ENCODE data around the gene ALOX15B.

Gene ALOX15B

GRCh38 chr17:8038954-8039610, at the start of gene ALOX15B:
ALOX15B (plus strand) TSS chr17:8039059; CDS start chr17:8039156, 97 bp downstream.
- no peak for DNase-seq
- TF ChIP-seq POLR2A (IDR thresholded peaks at IDR 0.05; ENCODE audit: low read length) (no peak), GATA1 (IDR thresholded peaks at IDR 0.05; ENCODE audit: low read depth, low read length) (no peak)

DNA sequence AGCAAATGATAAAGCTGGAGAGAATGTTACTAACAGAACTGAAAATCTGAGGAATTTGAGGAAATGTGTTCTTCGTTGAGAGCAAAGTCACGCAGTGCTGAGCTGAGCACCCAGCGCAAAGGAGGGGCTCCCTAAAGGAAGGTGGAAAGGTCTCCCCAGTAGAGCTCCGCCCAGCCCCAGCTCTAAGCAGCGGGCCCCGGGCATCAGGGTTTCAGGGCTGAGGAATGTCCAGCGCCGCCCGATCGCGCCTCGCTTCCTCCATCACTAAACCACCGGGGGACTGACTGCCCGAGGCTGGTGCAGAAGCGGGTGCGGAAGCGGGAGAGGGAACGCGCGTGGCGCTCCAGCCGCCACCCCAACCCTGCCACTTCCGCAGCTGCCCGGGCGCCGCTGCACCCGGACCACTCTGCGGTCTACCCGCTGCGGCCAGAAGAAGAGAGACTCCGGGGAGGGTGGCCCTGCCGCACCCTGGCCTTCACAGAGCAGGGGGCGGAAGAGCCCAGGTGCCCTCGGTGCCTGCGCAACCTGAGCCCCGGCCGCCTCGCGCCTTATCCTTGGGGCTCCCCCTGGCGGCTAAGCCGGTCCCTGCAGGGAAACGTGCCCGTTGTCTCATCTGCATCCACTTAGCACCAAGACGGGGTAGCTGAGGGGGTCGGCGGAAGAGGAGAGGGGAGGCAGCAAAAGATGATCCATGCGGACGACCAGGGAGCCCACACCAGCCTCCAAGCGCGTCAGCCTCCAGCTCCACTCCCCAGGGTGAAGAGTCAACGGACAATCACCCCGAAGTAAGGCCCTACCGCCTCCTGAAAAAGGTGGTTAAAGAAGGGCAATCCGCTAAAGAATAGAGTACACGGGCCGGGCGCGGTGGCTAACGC, 48.8 kb upstream of the ALOX15B start:
- DNase-seq: peak; percentile 69 to 86
- no peak for TF ChIP-seq GATA1 (IDR thresholded peaks at IDR 0.05; ENCODE audit: low read depth, low read length)
- TF ChIP-seq POLR2A (IDR thresholded peaks at IDR 0.05; ENCODE audit: low read length): no peak

DNA sequence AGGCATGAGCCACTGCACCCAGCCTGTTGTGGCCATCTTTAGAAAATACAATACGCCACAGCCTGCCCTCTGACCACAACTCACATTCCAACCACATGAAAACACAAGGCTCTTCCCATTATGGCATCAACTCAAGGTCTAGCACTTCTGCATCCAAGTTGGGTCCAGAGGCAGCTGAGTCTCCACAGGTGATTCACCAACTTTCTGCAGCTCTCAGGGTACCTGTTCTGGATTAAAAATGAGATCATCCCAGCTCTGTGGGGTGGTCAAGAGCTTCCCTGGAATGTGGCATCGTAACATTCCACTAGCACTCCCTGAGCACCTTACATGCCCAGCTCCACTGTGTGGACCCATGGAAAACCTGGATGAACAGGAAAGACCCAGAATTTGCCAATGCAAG, 46.3 kb upstream of the ALOX15B start:
- TF ChIP-seq GATA1 (IDR thresholded peaks at IDR 0.05; ENCODE audit: low read depth, low read length) (no peak), POLR2A (IDR thresholded peaks at IDR 0.05; ENCODE audit: low read length) (no peak)
- no peak for DNase-seq

GRCh38 chr17:7992924-7993323, 45.9 kb upstream of the ALOX15B start:
- no peak for DNase-seq
- TF ChIP-seq POLR2A (IDR thresholded peaks at IDR 0.05; ENCODE audit: low read length) (no peak), GATA1 (IDR thresholded peaks at IDR 0.05; ENCODE audit: low read depth, low read length) (no peak)

GRCh38 chr17:7993972-7994589, 44.8 kb upstream of the ALOX15B start:
- TF ChIP-seq GATA1 (IDR thresholded peaks at IDR 0.05; ENCODE audit: low read depth, low read length): no peak
- no peak for TF ChIP-seq POLR2A (IDR thresholded peaks at IDR 0.05; ENCODE audit: low read length)
- DNase-seq: no peak

DNA sequence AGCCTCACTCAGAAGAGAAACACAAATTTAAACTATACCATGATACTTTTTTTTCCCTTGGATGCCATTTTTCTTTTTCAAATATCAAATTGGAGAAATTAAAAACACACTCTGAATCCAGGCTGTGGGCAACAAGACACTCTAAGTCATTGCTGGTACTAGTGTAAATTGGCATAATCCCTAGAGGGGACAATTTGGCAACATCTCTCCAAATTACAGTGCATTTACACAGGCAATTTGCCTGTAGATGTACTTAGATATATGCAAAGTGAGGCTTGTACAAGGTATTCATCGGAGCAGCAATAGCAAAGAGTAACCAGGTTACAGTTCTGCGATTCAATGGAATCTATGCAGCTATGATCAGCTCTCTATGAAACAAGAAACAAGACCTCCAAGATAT, 43.1 kb upstream of the ALOX15B start:
- DNase-seq: no peak
- no peak for TF ChIP-seq GATA1 (IDR thresholded peaks at IDR 0.05; ENCODE audit: low read depth, low read length)
- no peak for TF ChIP-seq POLR2A (IDR thresholded peaks at IDR 0.05; ENCODE audit: low read length)

- TF ChIP-seq GATA1 (IDR thresholded peaks at IDR 0.05; ENCODE audit: low read depth, low read length) (no peak), POLR2A (IDR thresholded peaks at IDR 0.05; ENCODE audit: low read length) (no peak)
- DNase-seq: peak; percentile 33 to 44
These were observed 41.7 kb upstream of the ALOX15B start for GRCh38 chr17:7997186-7997585.

DNA sequence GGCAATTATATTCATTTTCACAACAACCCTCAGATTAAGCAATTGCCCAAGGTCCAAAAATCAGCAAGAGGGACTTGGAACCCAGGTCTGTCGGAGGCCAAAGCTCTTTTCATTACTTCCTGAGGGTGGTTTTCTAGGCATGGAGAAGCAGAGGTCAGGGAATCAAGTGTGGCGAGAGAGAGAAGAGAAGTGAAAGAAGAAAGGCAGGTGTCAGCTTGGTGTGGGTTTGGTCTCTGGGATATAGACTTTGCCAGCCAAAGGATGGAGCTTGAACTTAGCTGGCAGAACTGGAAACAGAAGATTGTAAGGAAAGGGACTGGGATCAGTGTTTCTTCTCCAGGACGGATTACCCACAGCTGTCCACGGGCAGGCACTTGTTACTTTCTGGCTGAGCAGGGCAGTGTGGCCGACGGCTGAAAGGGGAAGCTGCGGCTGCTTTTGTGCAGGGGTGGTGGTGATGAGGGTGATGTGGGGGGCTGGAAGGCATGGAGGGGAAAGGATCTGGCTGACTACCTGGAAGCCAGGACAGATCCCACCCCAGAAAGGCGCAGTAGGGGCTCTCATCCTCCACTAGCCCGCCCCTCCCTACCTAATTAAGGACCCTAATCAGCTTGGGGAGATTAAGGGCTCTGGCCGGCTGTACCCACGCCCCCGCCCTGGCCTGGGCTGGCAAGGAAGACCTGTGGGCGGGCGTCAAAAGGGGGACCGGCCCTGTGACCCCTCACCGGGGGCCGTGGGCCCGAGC, 36.7 kb upstream of the ALOX15B start, which contains the start of gene GUCY2D:
GUCY2D (plus strand) TSS at position 640 of the 745 bp plus-strand sequence. CDS start 433 bp downstream, outside the sequence.
- no peak for DNase-seq
- TF ChIP-seq GATA1 (IDR thresholded peaks at IDR 0.05; ENCODE audit: low read depth, low read length) (no peak), POLR2A (IDR thresholded peaks at IDR 0.05; ENCODE audit: low read length) (no peak)

- no peak for DNase-seq
- TF ChIP-seq POLR2A (IDR thresholded peaks at IDR 0.05; ENCODE audit: low read length): no peak
- TF ChIP-seq GATA1 (IDR thresholded peaks at IDR 0.05; ENCODE audit: low read depth, low read length): no peak
These were observed 35.9 kb upstream of the ALOX15B start for GRCh38 chr17:8002721-8003593.

- DNase-seq: no peak
- TF ChIP-seq GATA1 (IDR thresholded peaks at IDR 0.05; ENCODE audit: low read depth, low read length): no peak
- no peak for TF ChIP-seq POLR2A (IDR thresholded peaks at IDR 0.05; ENCODE audit: low read length)
These were observed 35.2 kb upstream of the ALOX15B start for GRCh38 chr17:8003594-8004181.

DNA sequence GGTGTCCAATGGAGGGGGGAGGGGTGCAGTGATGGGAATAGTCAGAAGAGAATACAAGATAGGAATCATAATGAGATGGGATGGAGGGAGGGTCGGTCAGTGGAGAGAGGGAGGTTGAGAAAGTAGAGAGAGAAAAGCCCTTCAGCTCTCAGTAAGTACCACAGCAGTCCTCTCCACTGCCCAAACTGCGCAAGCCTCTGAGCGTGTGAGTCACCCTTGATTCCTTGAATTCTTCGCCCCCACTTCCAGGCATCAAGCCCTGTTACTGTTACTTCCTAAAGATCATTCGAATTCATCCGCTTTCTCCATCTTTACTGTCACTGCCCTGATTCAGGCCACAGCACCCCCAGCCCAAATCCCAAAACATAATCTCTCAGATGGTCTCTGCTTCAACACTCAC, 34.0 kb upstream of the ALOX15B start:
- no peak for DNase-seq
- no peak for TF ChIP-seq GATA1 (IDR thresholded peaks at IDR 0.05; ENCODE audit: low read depth, low read length)
- no peak for TF ChIP-seq POLR2A (IDR thresholded peaks at IDR 0.05; ENCODE audit: low read length)

DNA sequence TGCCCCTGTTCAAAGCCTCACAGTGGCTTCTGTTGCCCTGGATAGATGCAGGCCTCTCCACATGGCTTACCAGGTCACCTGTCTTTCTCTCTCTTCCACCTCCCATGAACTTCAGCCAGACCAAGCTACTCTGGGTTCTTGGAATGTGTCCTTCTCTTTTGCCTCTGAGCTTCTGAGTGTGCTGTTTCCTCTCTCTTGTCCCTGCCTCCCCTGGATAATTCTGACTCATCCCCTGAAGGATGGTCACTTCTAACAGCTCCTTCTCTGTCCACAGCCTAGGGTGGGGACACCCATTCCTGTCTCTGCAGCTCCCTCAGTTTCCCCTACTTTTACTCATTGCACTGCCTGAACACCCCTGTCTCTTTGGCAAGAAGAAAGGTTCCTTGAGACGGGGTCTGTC, 33.5 kb upstream of the ALOX15B start:
- no peak for TF ChIP-seq GATA1 (IDR thresholded peaks at IDR 0.05; ENCODE audit: low read depth, low read length)
- no peak for TF ChIP-seq POLR2A (IDR thresholded peaks at IDR 0.05; ENCODE audit: low read length)
- no peak for DNase-seq

Measured in erythroblast (primary cell).